NCI-H345 (cell line): ENCODE data around the gene CFB.
A peak's percentile ranks its signal among the peaks of the same experiment; 100 is the strongest.

Experiments
- DNase-seq: peaks from one replicate; lab custom pipeline; 2025; lab: John Stamatoyannopoulos, UW

Gene CFB

GRCh38 chr6:31948306-31948705, 2.4 kb downstream of the CFB start:
- no peak for DNase-seq

DNA sequence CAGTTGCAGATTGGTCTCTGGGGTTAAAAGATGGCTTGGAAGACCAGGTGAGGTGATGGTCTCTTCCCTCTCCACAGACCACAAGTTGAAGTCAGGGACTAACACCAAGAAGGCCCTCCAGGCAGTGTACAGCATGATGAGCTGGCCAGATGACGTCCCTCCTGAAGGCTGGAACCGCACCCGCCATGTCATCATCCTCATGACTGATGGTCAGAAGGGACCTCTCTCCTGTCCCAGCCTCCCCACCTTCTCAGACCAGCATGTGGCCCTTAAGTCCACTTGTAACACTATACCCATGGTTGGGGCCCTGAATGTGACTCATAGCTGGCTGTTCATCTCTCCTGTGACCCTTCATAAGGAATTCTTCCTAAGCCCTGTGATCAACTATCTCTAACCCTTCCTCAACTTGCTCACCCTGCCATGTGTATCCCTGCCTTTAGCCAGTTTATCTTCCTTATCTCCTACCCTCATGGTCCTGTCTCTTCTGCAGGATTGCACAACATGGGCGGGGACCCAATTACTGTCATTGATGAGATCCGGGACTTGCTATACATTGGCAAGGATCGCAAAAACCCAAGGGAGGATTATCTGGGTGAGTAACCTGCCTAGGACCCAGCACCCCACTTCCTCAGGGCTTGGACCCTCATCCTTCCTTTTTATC, 3.0 kb downstream of the CFB start:
- DNase-seq: no peak

DNA sequence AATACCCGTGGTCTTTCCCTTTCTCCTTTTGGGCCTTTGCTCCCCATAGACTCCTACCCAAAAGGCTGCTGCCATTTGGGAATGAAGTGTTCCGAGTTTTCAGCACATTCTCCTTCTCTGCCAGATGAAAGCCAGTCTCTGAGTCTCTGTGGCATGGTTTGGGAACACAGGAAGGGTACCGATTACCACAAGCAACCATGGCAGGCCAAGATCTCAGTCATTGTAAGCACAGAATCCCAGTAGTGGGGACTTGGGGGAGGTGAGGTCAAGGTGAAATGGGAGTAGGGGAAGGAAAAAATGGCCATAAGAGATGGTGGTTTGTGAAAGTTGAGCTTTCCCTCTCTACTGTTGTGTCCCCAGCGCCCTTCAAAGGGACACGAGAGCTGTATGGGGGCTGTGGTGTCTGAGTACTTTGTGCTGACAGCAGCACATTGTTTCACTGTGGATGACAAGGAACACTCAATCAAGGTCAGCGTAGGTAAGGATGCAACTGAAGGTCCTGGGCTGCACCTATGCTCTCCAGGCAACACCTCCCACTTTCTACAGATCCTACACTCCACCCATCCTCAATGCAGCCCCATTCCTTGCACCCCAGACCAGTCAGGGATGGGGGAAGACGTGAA, 4.1 kb downstream of the CFB start:
- DNase-seq: no peak

DNA sequence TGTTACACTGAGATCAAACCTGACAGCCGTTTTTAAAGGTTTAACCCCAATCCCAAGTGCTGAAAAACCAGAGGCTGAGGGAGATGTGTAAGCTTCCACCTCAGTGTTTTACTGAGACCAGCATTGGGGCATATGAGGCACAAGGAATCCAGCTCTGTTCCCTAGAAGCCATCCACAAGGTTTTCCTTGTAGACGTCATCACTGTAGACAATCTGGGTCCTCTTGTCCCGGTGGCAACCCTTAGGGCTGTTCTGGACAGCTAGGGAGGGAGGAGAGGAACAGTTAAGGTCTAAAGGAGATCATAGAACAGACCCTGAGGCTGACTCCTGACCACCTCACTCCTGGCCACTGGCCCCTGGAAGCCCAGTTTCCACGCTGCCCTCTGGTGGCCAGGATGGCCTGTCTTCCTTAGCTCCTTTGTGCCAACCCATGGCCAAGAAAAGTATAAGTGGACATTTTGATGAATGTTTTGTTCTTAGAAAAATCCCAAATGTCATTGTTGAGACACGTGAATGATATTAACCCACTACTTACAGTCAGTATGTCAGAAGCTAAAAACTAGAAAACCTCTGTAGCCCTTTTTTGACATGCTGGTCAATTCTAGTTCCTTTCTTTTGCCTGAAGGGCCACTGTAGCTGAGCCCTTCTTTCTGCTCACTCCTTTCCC, 6.4 kb downstream of the CFB start:
- peak; percentile 46 for DNase-seq

GRCh38 chr6:31952890-31953289, 7.0 kb downstream of the CFB start:
- DNase-seq: no peak

- DNase-seq: no peak
Observed at GRCh38 chr6:31954511-31954910, 8.6 kb downstream of the CFB start.

DNA sequence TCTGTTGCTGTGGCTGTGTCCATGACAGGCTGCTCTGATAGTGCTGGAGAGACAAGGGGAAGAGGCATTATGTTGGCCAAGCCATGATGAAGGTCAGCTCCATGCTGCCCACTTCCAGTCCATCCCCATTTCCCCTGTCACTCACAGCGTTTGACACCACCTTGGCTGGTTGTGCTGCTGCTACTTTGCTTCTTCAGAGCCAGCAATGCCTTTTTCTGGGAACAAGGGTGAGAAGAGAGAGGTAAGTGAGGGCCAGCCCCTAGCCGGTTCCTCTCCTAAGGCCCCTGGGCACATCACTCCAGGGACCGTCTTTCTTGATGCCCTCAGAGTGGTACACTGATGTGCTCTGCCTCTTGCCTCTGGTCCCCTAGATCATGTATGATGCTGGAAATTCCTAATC, 10.9 kb downstream of the CFB start:
- DNase-seq: no peak

DNA sequence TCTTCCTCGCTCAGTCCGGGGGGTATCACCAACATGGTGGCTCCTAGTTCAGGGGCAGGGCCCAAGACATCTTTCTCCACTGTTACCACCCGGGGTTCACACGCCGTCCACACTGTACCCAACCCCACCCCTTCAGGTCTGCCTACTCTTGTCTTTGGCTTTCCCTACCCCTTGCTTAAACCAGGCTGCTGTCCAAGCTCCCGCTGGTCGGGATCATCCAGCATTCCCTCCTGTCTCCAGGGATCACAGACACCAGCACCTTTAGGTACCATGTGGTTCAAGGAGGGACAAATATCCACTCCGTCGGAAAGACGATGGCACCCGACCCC, 12.5 kb downstream of the CFB start:
- no peak for DNase-seq

- peak; percentile 99 for DNase-seq
Observed at GRCh38 chr6:31958741-31959739, 13.1 kb downstream of the CFB start, which contains the start of the genes NELFE and SKIC2. NELFE (minus strand) TSS chr6:31958971; CDS start chr6:31958446, 525 bp downstream. SKIC2 (plus strand) TSS chr6:31959175; CDS start chr6:31959193, 18 bp downstream.

DNA sequence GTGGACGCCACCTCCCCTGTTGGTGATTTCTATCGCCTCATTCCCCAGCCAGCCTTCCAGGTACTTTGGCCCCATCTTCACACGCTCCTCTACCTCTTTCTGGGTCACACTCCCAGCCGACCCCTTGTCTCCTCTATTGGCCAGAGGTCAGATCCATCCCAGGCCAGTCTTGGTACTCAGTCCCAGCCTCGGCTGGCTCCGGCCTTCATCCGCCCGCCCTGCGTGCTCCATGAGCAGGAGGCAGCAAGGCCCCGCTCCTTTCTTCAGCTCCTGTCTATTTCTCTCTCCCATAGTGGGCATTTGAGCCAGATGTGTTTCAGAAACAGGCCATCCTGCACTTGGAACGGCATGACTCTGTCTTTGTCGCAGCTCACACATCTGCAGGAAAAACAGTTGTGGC, 15.7 kb downstream of the CFB start:
- no peak for DNase-seq

DNA sequence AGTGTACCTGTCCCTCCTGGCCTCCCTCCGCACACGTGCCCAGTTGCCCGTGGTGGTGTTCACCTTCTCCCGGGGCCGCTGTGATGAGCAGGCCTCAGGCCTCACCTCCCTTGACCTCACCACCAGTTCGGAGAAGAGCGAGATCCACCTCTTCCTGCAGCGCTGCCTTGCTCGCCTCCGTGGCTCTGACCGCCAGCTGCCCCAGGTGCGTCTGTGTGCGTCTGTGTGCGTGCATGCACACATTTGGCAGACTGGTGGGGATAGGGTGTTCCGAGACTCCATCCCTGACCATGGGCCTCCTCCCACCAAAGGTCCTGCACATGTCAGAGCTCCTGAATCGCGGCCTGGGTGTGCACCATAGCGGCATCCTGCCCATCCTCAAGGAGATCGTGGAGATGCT, 18.0 kb downstream of the CFB start:
- no peak for DNase-seq

GRCh38 chr6:31965700-31966099, 19.8 kb downstream of the CFB start:
- no peak for DNase-seq

- no peak for DNase-seq
Observed at GRCh38 chr6:31966506-31966905, 20.6 kb downstream of the CFB start.

DNA sequence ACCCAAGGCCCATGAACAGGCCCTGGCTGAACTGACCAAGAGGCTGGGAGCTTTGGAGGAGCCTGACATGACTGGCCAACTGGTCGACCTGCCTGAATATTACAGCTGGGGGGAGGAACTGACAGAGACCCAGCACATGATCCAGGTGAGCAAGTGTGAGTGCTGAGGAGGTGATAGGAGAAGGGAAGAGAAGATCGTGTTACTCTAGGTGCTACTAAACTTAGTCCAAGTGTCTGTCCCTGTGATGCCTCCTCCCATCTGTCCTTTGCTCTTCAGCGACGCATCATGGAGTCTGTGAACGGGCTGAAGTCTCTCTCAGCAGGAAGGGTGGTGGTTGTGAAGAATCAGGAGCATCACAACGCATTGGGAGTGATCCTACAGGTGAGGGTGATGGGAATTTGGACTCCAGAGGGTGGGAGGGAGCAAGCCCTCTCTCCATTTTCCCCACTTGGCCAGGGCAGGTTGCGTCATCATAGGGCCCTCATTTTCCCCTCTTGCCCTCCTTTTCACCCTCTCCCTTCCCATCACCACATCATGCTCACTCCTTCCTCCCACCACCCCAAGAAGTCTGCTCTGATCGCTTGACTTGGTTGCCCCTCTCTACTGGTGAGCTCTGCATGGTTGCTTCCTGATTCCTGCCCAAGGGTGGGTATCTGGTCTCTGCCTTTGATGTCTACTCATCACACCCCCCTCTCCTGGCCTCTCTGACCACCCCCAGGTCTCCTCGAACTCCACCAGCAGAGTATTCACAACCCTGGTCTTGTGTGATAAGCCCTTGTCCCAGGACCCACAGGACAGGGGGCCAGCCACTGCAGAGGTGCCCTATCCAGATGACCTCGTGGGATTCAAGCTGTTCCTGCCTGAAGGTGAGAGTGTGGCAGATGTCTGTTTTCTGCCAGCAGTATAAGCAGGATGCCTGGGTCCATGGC, 21.4 kb downstream of the CFB start:
- DNase-seq: no peak

DNA sequence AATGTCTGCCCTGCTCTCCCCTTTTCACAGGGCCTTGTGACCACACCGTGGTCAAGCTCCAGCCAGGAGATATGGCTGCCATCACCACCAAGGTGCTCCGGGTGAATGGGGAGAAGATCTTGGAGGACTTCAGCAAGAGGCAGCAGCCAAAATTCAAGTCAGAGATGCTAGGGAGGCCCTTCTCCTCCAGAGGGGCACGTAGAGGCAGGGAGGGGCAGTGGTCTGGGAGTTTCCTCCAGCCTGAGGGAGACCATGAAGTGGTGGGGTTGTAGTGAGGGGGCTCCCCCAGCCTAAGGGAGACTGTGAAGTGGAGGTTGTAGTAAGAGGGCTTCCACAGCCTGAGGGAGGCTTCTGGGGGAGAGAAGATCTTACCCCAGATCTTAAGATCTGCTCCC, 22.0 kb downstream of the CFB start:
- no peak for DNase-seq

DNA sequence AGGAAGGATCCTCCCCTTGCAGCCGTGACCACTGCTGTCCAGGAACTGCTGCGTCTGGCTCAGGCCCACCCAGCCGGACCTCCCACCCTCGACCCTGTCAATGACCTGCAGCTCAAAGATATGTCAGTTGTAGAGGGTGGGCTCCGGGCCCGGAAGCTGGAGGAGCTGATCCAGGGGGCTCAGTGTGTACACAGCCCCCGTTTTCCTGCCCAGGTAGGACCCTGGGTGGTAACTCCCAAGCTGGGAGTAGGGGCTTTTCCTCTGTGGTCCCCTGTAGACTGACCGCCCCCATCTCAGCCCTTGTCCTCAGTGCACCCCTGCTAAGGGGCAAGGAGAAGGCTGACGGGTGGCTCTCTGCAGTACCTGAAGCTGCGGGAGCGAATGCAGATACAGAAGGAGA, 22.4 kb downstream of the CFB start:
- no peak for DNase-seq

GRCh38 chr6:31968791-31969711, 23.2 kb downstream of the CFB start:
- no peak for DNase-seq

GRCh38 chr6:31969712-31970603, 24.1 kb downstream of the CFB start:
- no peak for DNase-seq
